ENCODE results near the gene COQ8B. TPM values are rescaled to one million over a fixed set of nuclear protein-coding genes. Genes with fewer than 3 reads are reported as not detected.

COQ8B gene
- polyA plus RNA-seq, 4 donors, result 32.4 to 45.2 (median 35.7) TPM

GRCh38 chr19:40718774-40719391 lies 2.2 kb upstream of the COQ8B start:
- DNase-seq (ENCODE audit: low read depth in 4 of 4, low spot score in 3 of 4), result no peak

DNA sequence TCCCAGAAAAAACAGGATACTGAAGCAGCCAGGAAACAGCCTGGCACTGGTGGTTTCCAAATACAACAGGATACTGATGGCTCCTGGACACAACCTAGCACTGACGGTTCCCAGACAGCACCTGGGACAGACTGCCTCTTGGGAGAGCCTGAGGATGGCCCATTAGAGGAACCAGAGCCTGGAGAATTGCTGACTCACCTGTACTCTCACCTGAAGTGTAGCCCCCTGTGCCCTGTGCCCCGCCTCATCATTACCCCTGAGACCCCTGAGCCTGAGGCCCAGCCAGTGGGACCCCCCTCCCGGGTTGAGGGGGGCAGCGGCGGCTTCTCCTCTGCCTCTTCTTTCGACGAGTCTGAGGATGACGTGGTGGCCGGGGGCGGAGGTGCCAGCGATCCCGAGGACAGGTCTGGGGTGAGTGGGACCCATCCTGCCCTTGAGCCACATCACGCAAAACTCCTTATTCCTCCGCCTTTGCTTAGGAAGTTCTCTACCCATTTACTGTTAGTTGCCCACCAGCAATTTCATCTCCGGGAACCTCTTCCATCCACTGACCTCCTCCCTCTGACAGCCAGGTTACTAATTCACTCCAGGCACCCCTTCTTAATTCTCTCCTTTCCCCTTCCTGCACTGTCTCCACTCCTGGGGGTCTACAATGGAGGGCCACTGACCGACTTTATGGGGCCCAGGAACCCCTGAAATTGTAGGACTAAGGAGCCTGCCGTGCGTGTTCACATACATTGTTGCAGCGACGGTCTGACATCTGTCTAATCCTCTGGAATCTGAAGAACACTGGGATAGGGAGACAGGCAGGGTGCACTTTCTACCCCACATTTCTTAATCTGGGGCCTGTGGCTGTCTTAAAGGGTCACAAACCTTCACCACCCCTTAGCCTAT lies 1.4 kb upstream of the COQ8B start:
- no peak for DNase-seq (ENCODE audit: low read depth in 4 of 4, low spot score in 3 of 4)

- no peak for DNase-seq (ENCODE audit: low read depth in 4 of 4, low spot score in 3 of 4)
These were observed 716 bp upstream of the COQ8B start for GRCh38 chr19:40717325-40717879.

DNA sequence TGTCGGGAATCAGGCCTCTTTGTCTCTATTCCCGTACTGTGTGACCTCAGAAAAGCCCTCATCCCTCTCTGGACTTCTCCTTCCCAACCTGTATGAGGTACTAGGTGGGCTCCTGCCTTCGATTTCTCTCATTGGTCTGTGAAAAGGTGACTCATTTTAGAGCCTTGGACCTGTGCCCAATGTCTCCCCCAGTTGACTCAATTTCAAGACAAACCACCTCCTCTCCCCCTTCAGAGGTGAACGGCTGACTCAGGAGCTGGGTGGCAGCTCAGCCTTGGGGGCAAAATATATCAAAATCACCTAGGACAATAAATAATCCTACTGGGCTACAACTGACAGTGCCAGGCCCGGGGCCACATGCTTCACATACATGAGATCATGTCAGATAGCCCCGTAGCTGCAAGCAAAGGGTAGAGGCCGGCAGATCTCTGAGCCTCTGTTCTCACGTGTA lies 630 bp downstream of the COQ8B start:
- no peak for DNase-seq (ENCODE audit: low read depth in 4 of 4, low spot score in 3 of 4)

DNA sequence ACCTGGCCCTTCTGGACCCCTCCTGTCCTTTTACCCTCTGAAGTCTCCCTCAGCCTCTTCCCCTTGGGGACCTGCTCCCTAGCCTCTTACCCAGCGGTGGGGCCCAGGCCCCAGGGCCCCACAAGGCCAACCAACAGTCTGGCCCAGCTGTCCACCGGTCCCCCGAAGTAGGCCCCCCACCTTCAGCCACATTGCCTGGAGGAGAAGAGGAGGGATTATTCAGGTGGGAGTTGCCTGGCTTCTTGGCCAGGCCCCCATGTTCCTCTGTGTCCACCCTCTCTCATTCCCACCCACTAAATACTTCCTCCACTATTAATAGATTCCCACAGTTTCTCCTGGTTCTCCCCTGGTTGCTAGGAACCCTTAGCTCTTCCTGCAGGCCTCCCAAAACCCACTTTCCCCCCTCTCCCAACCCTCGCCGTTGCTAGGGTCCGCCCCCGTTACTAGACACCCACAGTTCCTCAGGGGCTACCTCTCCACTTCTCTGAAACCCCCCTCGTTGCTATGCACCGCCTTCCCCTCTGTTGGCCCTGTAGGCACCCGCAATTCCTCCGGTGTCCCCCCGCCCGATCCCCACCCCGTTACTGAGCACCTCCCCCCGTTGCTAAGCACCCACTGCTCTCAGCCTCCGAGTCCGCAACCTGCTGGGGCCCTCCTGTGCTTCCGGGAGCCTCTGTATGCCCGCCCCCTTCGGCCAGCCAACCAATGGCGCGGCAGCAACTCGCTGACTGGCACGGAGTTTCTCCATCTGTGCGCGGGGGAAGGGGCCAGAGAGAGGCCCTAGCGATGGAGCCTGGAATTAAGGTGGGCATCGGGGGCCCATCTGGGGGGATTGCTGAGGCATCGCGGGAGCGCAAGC lies 2.0 kb downstream of the COQ8B start:
- DNase-seq (ENCODE audit: low read depth in 4 of 4, low spot score in 3 of 4), result peak; percentile 85 to 92 (median 90)

DNA sequence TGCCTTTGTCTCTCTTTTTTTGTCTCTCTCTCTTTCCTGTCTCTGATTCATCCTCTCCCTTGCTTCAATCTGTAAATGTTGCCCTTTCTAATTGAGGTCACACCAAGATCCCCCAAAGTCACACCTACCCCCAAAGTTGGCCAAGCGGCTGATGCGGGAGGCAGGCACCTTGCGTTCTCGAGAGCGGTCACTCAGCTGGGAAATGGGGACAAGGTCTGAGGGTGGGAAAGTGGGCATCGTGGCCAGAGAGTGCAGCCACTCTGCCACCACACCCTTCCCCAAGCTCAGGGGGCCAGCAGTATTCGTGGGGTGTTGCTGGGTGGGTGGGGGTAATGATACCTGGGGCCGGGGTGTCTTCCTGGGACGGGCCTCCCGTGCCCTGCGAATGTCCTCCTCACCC lies 2.7 kb downstream of the COQ8B start:
- no peak for DNase-seq (ENCODE audit: low read depth in 4 of 4, low spot score in 3 of 4)

GRCh38 chr19:40709817-40710216 lies 6.9 kb downstream of the COQ8B start:
- DNase-seq (ENCODE audit: low read depth in 4 of 4, low spot score in 3 of 4), result no peak

GRCh38 chr19:40707615-40708014 lies 9.1 kb downstream of the COQ8B start:
- DNase-seq (ENCODE audit: low read depth in 4 of 4, low spot score in 3 of 4), result no peak

DNA sequence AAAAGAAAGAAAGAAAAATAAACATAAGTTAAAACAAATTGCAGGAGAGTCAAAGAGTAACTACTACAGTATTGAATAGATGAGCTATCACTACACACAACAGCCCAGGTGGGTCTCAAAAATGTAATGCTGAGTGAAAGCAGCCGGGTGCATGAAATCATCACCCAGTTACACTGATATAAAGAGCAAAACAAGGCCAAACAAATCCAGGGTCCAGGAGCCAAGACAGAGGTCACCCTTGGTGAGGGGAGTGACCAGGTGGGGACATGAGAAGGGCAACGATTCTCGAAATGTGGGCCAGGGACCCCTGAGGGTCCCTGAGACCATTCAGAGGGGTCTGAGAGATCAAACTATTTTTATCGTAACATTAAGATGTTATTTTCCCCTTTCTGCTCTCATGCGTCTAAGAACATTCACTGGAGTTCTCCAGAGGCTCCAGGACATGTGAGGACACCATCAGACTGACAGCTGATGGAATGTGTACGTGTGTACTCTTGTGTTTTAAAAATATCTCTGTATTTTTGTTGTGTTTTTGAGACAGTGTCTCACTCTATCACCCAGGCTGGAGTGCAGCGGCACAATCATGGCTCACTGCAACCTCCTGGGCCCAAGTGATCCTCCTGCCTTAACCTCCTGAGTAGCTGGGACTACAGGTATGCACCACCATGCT lies 10.6 kb downstream of the COQ8B start:
- no peak for DNase-seq (ENCODE audit: low read depth in 4 of 4, low spot score in 3 of 4)

DNA sequence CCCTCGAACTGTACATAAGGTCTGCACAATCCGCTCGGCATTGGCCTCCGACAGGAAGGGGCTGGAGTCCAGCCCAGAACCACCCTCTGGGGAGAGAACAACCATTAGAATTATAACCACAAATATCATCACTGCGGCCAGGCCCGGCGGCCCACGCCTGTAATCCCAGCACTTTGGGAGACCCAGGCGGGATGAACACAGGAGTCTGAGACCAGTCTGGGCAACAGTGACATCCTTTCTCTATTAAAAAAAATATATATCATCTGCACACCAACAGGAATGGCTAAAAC lies 11.4 kb downstream of the COQ8B start:
- no peak for DNase-seq (ENCODE audit: low read depth in 4 of 4, low spot score in 3 of 4)

DNA sequence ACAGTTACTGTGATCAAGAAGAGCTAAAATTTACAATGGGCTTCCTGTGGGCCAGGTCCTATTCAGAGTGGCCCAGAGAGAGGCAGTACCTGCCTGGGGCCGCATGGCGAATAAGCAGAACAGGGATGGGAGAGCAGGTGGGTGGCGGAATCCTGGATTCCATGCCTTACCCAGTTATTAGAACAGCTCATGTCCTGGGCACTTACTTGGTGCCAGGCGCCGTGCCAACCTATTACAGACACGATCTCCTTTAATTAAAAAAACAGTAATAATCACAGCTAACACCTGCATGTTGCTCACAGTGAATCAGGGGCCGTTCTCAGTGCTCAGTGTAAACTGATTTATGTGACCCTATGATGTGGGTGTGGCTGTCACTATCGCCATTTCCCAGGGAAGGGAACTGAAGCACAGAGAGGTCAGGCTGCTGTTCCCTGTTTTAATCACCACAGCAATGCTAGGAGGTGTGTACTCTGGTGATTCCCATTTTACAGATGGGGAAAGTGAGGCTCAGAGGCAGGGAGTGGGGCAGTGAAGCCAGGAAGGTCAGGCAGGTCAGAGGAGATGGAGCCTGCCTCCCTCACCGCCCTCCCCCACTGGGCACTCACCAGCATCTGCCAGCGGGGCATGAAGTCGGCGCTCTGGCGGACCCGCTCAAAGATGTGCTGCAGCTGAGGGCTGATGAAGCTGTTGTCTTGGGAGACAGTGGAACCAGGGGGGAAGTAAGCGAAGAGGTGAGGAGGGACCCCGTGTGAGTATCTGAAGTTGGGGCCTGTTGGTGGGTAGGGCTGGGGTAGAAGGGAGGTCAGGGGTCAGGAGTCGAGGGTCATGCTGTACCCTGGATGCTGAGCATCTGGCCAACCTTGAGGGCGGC lies 12.0 kb downstream of the COQ8B start:
- DNase-seq (ENCODE audit: low read depth in 4 of 4, low spot score in 3 of 4), result no peak

- DNase-seq (ENCODE audit: low read depth in 4 of 4, low spot score in 3 of 4), result no peak
These were observed 13.5 kb downstream of the COQ8B start for GRCh38 chr19:40703029-40703755.

DNA sequence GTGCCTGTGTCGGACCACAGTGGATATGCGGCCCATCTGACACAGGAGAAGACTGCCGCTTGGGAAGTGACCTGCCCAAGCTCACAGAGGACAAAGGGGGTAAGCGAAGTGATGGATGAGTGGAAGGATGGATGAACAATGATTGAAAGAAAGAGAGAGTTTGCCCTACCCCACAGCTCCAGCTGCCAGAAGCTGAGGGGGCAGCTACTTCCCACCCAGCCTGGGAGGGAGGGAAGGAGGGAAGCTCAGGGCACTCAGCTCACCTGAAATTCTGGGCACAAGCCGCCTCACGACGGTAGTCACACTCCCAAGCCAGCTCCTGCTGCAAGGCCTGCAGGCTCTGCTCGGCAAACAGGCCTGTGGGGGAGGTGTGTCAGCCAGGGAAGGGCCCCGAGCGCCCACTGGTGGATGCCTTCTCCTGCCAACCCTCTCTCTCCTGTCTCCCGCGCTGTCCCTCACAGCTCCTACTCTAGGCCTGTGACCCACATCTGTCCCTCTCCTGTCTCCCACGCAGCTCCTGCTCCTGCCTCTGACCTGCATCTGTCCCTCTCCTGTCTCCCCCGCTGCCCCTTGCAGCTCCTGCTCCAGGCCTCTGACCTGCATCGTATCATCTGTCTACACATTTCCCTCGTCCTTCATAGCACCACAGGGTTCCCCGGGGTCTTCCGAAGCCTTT lies 14.2 kb downstream of the COQ8B start:
- DNase-seq (ENCODE audit: low read depth in 4 of 4, low spot score in 3 of 4), result no peak

GRCh38 chr19:40701758-40702157 lies 14.9 kb downstream of the COQ8B start:
- no peak for DNase-seq (ENCODE audit: low read depth in 4 of 4, low spot score in 3 of 4)

GRCh38 chr19:40700083-40700482 lies 16.6 kb downstream of the COQ8B start:
- DNase-seq (ENCODE audit: low read depth in 4 of 4, low spot score in 3 of 4), result no peak

DNA sequence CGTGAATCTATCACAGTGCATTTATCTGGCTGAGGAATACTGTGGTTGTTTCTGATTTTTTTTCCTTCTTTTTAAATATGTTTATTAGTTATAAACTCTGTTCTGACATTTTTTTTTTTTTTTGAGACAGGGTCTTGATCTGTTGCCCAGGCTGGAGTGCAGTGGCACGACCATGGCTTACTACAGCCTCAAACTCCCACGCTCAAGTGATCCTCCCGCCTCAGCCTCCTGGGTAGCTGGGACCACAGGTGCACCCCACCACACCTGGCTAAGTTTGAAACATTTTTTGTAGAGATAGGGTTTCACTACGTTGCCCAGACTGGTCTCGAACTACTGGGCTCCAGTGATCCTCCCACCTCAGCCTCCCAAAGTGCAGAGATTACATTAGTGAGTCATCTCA lies 19.7 kb downstream of the COQ8B start:
- DNase-seq (ENCODE audit: low read depth in 4 of 4, low spot score in 3 of 4), result no peak

GRCh38 chr19:40695881-40696280 lies 20.8 kb downstream of the COQ8B start:
- DNase-seq (ENCODE audit: low read depth in 4 of 4, low spot score in 3 of 4), result no peak

DNA sequence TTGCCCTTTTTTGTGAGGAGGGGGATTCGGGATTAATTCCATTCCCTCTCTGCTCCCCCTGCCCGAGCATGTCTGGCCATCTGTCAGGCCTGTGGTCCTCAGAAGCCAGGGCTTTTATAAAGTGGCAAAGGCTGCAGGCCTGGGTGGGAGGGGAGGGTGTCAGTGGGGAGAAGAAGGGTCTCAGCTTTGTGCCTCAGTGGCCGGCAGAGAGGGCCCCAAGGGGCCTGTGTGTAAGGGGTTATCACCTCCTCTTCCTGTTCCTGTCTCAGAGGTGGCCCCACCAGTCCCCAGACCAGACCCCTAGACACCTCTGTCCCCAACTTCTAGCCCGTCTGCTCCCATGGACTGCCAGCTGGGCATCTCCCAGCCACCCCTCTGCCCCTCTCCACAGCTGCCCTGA lies 22.8 kb downstream of the COQ8B start:
- DNase-seq (ENCODE audit: low read depth in 4 of 4, low spot score in 3 of 4), result no peak
